Neural progenitor cell (in vitro differentiated cells): Measurements from ENCODE around the gene ALS2CL. TPM values are rescaled to one million over a fixed set of nuclear protein-coding genes. Genes with fewer than 3 reads are reported as not detected.

Experiments used
- DNase-seq: peaks from one replicate; pipeline ENCODE4 v3.0.0-alpha.2; 2016; ENCODE audit warnings: low spot score
- H2AFZ ChIP-seq: fragments of 200-600 bp; sonication (generic); replicated peaks from 2 replicates; pipeline ENCODE4 v1.6.1; 2016; ENCODE audit warnings: antibody characterized with exemption
- H3F3A ChIP-seq: fragments of 200-600 bp; sonication (generic); 2 replicates; pipeline ENCODE4 v1.6.1; 2016; ENCODE audit warnings: antibody characterized with exemption, low read depth
- H3K27ac ChIP-seq: fragments of 200-600 bp; sonication (generic); 2 replicates; pipeline ENCODE4 v1.5.1; 2016; ENCODE audit warnings: mild to moderate bottlenecking
- H3K27me3 ChIP-seq: fragments of 200-600 bp; sonication (generic); 2 replicates; pipeline ENCODE4 v1.6.1; 2016; ENCODE audit warnings: mild to moderate bottlenecking, moderate library complexity
- H3K36me3 ChIP-seq: fragments of 200-600 bp; sonication (generic); 2 replicates; pipeline ENCODE4 v1.5.1; 2016
- H3K4me1 ChIP-seq: fragments of 200-600 bp; sonication (generic); 2 replicates; pipeline ENCODE4 v1.6.1; 2016; ENCODE audit warnings: mixed run types
- H3K4me2 ChIP-seq: fragments of 200-600 bp; sonication (generic); 2 replicates; pipeline ENCODE4 v1.6.1; 2016
- H3K4me3 ChIP-seq: fragments of 200-600 bp; sonication (generic); 2 replicates; pipeline ENCODE4 v1.5.1; 2016
- H3K79me2 ChIP-seq: fragments of 200-600 bp; sonication (generic); 2 replicates; pipeline ENCODE4 v1.6.1; 2016; ENCODE audit warnings: low read depth
- H3K9ac ChIP-seq: fragments of 200-600 bp; sonication (generic); 2 replicates; pipeline ENCODE4 v1.6.1; 2016
- H3K9me3 ChIP-seq: fragments of 200-600 bp; sonication (generic); 2 replicates; pipeline ENCODE4 v1.5.1; 2016; ENCODE audit warnings: low read depth
- H4K20me1 ChIP-seq: fragments of 200-600 bp; sonication (generic); 2 replicates; pipeline ENCODE4 v1.6.1; 2016; ENCODE audit warnings: low read depth
- H3K27ac Mint-ChIP-seq: 3 replicates; pipeline ENCODE4 v1.8.0; 2021; ENCODE audit warnings: mixed read lengths
- H3K27me3 Mint-ChIP-seq: 2 replicates; pipeline ENCODE4 v1.8.0; 2022; ENCODE audit warnings: low read depth, mild to moderate bottlenecking, inconsistent platforms, moderate library complexity, mixed read lengths; ENCODE audit not compliant: insufficient read depth
- H3K36me3 Mint-ChIP-seq: 3 replicates; pipeline ENCODE4 v1.8.0; 2021; ENCODE audit warnings: mixed read lengths
- H3K4me1 Mint-ChIP-seq: 3 replicates; pipeline ENCODE4 v1.8.0; 2021; ENCODE audit warnings: mixed read lengths
- H3K4me3 Mint-ChIP-seq: 3 replicates; pipeline ENCODE4 v1.8.0; 2021; ENCODE audit warnings: mild to moderate bottlenecking, moderate library complexity, mixed read lengths
- H3K9me3 Mint-ChIP-seq: 3 replicates; pipeline ENCODE4 v1.8.0; 2020; ENCODE audit warnings: mixed read lengths
- CTCF ChIP-seq: fragments of 200-600 bp; sonication (generic); IDR thresholded peaks from 2 replicates; pipeline ENCODE4 v1.5.1; 2017; ENCODE audit warnings: antibody characterized with exemption, mild to moderate bottlenecking
- EZH2 ChIP-seq: fragments of 200-600 bp; sonication (generic); IDR thresholded peaks from 2 replicates; pipeline ENCODE4 v1.6.1; 2017; ENCODE audit warnings: antibody characterized with exemption, mild to moderate bottlenecking, moderate library complexity
- EZH2phosphoT487 ChIP-seq: fragments of 200-600 bp; sonication (generic); IDR thresholded peaks from 2 replicates; pipeline ENCODE4 v1.6.1; 2017; ENCODE audit warnings: antibody characterized with exemption
- total RNA-seq: library from RNA; depleted of rRNA; stranded (reverse); fragments of >200 nt; gene quantifications from 2 replicates; pipeline ENCODE4 v1.2.3, GENCODE V29; 2015; ENCODE audit warnings: low replicate concordance

ALS2CL gene
- total RNA-seq, 1 donor from 2014 or later: 1.3 TPM

GRCh38 chr3:46717447-46718231 lies 24.2 kb upstream of the ALS2CL start, which contains the start of gene PRSS50:
Gene PRSS50, minus strand, starts transcription at chr3:46717869. Its CDS starts 45 bp downstream, at chr3:46717824.
- Histone ChIP-seq H3F3A (no peaks in the 10 kb centered on the region), H3K79me2 (no peaks in the 10 kb centered on the region), H3K27ac (no peak within 1 kb of the TSS), H3K4me3 (no peak within 1 kb of the TSS), H3K9ac (no peak within 1 kb of the TSS), H3K4me2 (no peak within 1 kb of the TSS), H3K9me3 (no peaks in the 10 kb centered on the region), H3K36me3 (no peaks in the 10 kb centered on the region), H4K20me1 (no peaks in the 10 kb centered on the region), H3K4me1 (no peaks in the 10 kb centered on the region), H3K27me3 (no peaks in the 10 kb centered on the region), H2AFZ (no peak within 1 kb of the TSS)
- H3K9me3 Mint-ChIP-seq: no peaks in the 10 kb centered on the region
- peak; percentile 39 for TF ChIP-seq CTCF
- no peak for TF ChIP-seq EZH2phosphoT487
- no peak for TF ChIP-seq EZH2
- peak; percentile 16 for DNase-seq
- H3K36me3 Mint-ChIP-seq: no peaks in the 10 kb centered on the region
- peaks cover 4% of the 10 kb centered on the region for H3K4me1 Mint-ChIP-seq
- H3K27me3 Mint-ChIP-seq: peaks cover 4% of the 10 kb centered on the region
- H3K4me3 Mint-ChIP-seq: no peak within 1 kb of the TSS
- H3K27ac Mint-ChIP-seq: peak within 1 kb of the TSS; percentile 2

- Histone ChIP-seq H4K20me1 (no peaks in the 10 kb centered on the region), H3K27ac (no peak overlapping the region), H3K4me1 (no peaks in the 10 kb centered on the region), H3K4me2 (no peak overlapping the region), H3K79me2 (no peaks in the 10 kb centered on the region), H3K4me3 (no peak overlapping the region), H3K9ac (no peak overlapping the region), H3K9me3 (no peaks in the 10 kb centered on the region), H3K27me3 (no peaks in the 10 kb centered on the region), H3F3A (no peaks in the 10 kb centered on the region), H3K36me3 (no peaks in the 10 kb centered on the region), H2AFZ (no peak overlapping the region)
- Mint-ChIP-seq H3K4me3 (no peak overlapping the region), H3K4me1 (peaks cover 2% of the 10 kb centered on the region), H3K36me3 (no peaks in the 10 kb centered on the region), H3K9me3 (no peaks in the 10 kb centered on the region), H3K27ac (no peak overlapping the region), H3K27me3 (peaks cover 4% of the 10 kb centered on the region)
- no peak for TF ChIP-seq EZH2phosphoT487
- TF ChIP-seq CTCF: no peak
- no peak for TF ChIP-seq EZH2
- DNase-seq: no peak
Measured at GRCh38 chr3:46716461-46717441, 23.3 kb upstream of the ALS2CL start.

GRCh38 chr3:46715507-46716175 lies 22.2 kb upstream of the ALS2CL start:
- Histone ChIP-seq H3K4me1 (no peaks in the 10 kb centered on the region), H3F3A (no peaks in the 10 kb centered on the region), H3K79me2 (no peaks in the 10 kb centered on the region), H3K4me2 (no peak overlapping the region), H3K9me3 (no peaks in the 10 kb centered on the region), H3K27me3 (no peaks in the 10 kb centered on the region), H3K4me3 (no peak overlapping the region), H2AFZ (no peak overlapping the region), H3K9ac (no peak overlapping the region), H3K27ac (no peak overlapping the region), H4K20me1 (no peaks in the 10 kb centered on the region), H3K36me3 (no peaks in the 10 kb centered on the region)
- DNase-seq: no peak
- Mint-ChIP-seq H3K4me1 (peaks cover 5% of the 10 kb centered on the region), H3K36me3 (no peaks in the 10 kb centered on the region), H3K27me3 (peaks cover 7% of the 10 kb centered on the region), H3K27ac (no peak overlapping the region), H3K4me3 (no peak overlapping the region), H3K9me3 (no peaks in the 10 kb centered on the region)
- TF ChIP-seq EZH2 (no peak), CTCF (no peak), EZH2phosphoT487 (no peak)
